COLO668 (cell line): ENCODE results near the gene MYH10.

Experiments used
- DNase-seq: peaks from one replicate; lab custom pipeline; 2025; ENCODE audit not compliant: unreplicated experiment; lab: John Stamatoyannopoulos, UW

Gene MYH10

DNA sequence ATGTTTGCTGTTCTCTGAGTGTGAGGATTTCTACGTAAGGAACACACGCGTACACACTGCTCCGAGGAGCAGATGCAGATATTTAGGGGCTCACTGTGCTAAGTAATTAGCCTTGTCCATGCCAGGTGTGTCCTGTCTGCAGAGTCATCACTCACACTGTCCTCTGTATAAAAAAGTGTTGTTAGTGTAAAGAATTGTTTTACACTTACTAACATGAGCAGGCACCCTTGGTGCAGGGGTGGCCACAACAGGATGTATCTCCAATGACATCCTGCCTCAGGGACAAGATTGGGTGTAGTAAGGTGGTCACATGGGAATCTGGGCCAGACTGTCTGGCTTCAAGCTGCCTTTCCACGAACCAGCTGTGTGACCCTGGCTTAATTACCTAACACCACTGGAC is 130.9 kb downstream of the MYH10 start:
- DNase-seq, result no peak

- DNase-seq, result no peak
Observed at GRCh38 chr17:8499171-8499570, 131.4 kb downstream of the MYH10 start.

DNA sequence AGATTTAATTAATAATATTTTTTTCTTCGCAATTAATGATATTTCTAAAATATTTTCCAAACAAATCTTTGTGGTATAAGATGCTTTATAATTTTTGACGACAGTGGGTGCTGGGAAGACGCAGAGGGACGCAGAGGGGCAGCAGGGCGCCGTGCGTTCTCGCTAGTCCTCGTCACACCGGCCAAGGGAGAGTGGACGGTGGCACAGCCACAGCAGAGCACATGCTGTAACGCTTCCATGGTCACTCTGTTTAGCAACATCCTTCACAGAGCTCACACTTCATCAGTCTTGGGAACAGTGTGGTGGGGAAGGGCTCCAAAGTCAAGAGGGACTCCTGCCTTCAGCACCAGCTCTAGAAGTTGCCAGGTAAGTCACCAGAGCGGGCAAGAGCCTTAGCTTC is 134.4 kb downstream of the MYH10 start:
- no peak for DNase-seq

DNA sequence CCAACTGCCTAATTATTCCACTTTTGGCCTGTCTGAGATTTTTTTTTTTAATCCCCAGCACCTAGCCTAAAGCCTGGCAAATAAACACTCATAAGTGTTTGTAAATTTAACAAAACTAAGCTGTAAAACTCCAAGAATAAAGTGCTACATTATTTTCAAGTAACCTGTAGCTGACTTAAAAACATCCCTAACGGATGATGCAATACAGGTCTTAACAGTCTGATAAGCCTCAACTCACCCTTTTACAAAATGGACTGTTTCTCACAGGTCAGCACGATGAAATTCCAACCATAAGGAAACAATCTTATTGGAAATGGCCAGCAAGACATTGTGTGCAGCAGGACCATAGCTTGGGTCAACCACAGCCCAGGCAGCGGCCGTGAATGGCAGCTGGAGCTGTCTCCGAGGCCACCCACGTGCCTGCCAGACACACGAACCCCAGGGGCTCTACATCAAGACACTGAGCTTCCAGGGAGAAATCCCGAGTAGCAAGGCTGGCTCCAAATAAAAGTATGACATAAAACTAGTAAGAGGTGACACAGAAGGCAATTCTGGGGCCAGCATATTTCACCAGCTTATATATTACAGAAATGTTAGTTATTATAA is 135.9 kb downstream of the MYH10 start:
- DNase-seq, result no peak

DNA sequence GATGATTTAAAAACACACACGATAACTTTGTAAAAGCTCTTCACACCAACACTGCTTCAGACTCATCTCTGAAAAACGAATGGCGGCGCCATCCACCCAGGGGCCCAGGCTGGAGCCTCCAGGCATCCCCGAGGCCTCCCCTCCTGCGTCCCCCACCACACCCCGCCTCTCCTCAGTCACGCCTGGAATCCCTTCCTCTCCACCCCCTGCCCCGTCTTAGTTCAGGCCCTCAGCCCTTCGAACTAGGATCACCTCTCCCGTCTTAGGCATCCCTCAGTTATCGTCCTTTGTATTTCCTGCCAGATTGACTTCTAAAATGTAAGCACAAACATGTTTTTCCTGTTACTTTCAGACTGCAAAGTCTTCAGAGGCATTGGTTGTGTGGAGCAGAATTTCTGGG is 136.5 kb downstream of the MYH10 start:
- DNase-seq, result no peak

DNA sequence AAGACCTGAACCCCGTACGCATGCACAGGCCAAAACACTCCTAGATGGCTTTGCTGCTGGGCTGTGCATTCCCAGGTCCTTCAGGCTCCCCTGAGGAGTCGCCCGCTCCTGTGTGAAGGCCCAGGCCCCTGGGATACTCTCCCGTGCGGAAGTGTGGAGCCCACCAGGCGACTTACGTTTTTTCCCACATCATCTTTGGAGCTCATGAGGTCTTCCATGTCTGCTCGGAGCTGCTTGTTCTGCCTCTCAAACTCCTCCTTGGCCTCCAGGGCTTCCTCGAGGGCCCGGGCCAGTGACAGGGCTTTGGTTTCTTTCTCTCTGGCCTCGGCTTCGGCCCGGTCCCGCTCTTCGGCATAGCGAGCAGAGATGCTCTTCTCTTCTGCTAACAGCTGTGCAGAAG is 138.4 kb downstream of the MYH10 start:
- no peak for DNase-seq

- no peak for DNase-seq
Observed at GRCh38 chr17:8490256-8491023, 140.1 kb downstream of the MYH10 start.

DNA sequence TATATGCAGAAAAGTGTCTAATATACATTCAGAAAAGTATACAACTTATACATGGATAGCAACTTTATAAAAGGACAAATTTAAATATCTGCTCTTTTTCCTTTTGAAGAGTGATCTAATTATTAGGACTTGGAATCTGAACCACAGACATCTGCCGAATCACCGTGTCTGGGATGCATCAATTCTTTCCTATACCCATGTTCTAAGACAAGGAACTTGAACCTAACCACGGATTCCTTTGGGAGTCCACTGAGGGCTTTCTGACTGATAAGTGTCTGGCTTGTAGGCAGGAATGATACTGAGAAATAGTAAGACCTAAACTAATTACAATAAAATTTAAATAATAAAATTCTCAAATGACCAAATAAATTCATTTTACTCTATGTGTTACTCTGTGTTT is 140.7 kb downstream of the MYH10 start:
- DNase-seq, result no peak

GRCh38 chr17:8488901-8489300 is 141.6 kb downstream of the MYH10 start:
- DNase-seq, result no peak

DNA sequence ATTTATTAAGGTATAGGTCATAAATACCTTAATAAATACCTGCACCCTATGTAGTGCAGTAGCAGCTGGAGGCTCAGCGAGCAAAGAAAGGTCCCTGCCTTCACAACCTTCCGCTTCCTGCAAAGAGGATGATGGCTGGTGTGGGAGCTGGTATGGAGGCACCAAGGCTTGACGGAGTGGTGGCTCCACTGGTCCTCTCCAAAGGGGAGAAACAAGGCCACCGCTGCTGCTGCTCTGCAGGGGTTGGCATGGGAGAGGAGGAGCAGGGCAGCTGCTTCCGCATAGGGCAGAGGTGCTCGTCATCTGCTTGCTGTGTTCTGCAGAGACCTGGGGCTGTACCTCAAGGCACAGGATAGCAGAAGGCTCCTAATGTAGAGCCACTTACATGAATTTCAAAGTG is 142.0 kb downstream of the MYH10 start:
- no peak for DNase-seq

DNA sequence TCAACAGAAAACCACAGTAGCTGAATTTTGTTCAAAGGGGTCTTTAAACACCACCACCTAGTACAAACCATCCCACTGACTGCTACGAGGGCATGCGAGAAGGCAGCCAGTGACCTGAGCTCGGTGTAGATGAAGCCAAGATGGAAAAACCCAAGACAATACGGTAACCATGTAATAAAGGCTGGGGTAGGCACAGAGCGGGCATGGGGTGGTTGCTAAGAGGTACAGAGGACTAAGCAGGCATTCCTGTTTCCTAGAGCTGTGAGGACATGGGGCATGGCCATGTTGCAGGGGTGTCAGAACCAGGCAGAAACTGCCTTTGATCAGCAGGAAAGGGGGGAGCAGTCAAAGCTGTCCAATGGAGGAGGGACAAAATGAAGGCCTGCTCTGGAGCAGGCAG is 142.8 kb downstream of the MYH10 start:
- no peak for DNase-seq

GRCh38 chr17:8487130-8487645 is 143.3 kb downstream of the MYH10 start:
- no peak for DNase-seq

GRCh38 chr17:8485491-8485890 is 145.0 kb downstream of the MYH10 start:
- DNase-seq, result no peak

DNA sequence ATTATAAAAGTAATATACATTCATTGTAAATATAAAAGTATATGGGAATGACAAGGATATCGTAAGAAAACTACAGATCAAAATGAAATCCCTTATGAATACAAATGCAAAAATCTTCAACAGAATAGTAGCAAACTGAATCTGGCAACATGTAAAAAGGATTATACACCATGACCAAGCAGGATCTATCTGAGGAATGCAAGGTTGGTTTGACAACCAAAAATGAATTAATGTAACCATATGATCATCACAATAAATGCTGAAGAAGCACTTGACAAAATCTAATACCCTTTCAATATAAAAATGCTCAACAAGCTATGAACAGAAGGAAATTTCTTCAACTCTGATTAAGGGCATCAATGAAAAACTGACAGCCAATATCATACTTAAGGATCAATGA is 146.1 kb downstream of the MYH10 start:
- DNase-seq, result no peak

- no peak for DNase-seq
Observed at GRCh38 chr17:8482546-8482945, 148.0 kb downstream of the MYH10 start.

DNA sequence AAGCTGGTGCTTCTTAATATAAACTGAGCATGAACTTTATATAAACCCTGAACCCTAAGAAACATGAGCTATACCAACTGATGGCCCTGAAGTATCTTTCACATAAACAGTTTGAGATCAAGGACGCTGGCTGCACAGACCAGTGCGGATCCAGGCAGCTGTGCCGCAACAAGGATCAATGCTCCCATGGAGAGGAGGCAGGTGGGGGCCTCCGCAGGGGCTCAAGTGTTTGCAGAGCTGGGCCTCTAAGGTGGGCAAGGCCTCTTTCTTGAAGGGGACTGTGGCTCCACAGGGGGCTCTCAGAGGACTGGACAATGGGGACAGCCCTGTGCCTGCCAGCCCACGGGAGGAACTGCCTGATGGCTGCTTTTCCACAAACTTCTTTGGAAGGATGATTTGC is 148.8 kb downstream of the MYH10 start:
- no peak for DNase-seq

- peak; percentile 2 for DNase-seq
Observed at GRCh38 chr17:8481089-8481488, 149.4 kb downstream of the MYH10 start.

GRCh38 chr17:8480011-8480976 is 150.2 kb downstream of the MYH10 start:
- no peak for DNase-seq

DNA sequence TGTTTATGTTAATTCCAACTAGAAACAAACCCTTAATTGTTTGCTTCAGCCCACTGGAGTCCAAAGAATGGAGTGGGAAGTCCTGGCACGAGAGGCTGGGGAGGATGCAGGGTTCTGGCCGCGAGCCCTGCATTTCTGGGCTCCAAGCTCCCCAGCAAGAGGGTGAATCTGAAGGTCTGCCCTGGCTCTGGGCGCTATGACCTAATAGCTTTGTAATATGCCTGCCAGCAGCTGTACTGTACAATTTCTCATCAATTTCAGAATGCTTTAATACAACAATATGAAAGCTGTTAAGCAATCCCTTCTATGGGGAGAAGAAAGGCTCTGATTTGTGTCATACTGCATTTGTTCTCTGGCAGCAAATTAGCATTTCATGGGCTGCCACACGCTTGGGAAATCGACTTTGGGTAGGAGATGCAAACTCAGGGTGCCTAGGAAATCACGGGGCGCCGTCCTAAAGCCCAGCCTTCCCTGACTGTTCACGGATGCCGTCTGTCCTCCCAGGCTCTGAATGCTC is 151.0 kb downstream of the MYH10 start:
- no peak for DNase-seq

DNA sequence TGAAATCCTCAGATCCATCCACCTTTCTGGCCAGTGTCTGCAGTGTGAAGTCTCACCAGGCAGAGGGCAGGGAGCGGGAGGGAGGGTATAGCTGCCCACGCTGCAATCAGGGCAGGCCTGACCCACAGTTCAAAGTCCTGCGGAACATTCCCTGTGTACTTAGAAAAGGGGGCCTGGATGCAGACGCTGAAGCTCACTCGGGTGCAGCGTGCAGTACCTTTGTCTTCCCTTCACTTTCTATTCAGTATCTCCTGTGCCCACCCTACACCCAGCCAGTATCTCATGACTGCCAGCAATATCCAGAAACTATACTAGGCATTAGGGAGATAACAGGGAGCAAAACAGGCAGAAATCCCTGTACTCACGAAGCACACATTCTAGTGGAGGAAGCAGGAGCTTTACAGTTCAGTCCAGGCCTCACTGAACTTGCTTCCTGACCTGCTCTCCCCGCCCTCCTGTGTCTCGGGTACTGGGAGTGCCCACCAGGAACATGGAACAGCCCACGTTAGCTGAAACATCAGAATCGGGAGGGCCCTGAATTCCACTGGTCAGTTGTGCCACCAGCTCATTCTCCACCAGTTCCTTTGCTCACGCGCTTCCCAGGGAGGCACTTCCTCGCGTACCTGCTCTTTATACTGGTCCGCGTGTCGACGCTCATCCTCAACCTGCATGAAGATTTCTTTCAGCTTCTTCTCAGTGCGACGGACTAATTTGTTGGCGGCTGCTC is 152.6 kb downstream of the MYH10 start:
- no peak for DNase-seq

DNA sequence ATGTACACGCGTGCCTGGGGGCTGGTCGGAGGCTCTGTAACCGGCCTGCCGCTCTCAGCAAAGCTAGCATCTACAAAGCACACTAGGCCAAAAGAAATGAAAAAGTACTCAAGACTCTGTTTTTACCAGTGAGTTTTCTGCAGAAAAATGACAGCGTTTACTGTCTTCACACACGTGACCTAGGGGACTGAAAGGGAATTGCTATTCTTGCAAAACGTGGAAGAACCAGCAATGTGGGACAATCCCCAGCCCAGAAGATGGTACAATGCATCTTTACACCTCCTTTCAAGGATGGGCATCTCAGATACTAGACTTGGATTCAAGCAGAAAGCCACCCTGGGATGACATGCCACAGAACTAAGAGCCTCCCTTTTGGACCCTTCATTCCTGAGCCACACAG is 153.4 kb downstream of the MYH10 start:
- DNase-seq, result no peak
